Glutamatergic neuron (in vitro differentiated cells): ENCODE results near the gene RASA3. TPM values are rescaled to one million over a fixed set of nuclear protein-coding genes. Genes with fewer than 3 reads are reported as not detected.

Experiments used
- DNase-seq: peaks from one replicate; pipeline ENCODE4 v3.0.0; 2022
- H3K27ac Mint-ChIP-seq: one replicate; pipeline ENCODE4 v1.8.0; 2020; ENCODE audit warnings: mild to moderate bottlenecking, mixed read lengths, inconsistent platforms; ENCODE audit not compliant: unreplicated experiment
- H3K27me3 Mint-ChIP-seq: one replicate; pipeline ENCODE4 v1.8.0; 2020; ENCODE audit warnings: mild to moderate bottlenecking, moderate library complexity, mixed read lengths, inconsistent platforms; ENCODE audit not compliant: unreplicated experiment
- H3K36me3 Mint-ChIP-seq: one replicate; pipeline ENCODE4 v1.8.0; 2020; ENCODE audit warnings: mild to moderate bottlenecking, mixed read lengths, inconsistent platforms; ENCODE audit not compliant: unreplicated experiment
- H3K4me1 Mint-ChIP-seq: one replicate; pipeline ENCODE4 v1.8.0; 2020; ENCODE audit warnings: mild to moderate bottlenecking, low read depth, mixed read lengths, inconsistent platforms; ENCODE audit not compliant: unreplicated experiment
- H3K4me3 Mint-ChIP-seq: one replicate; pipeline ENCODE4 v1.8.0; 2020; ENCODE audit warnings: mild to moderate bottlenecking, mixed read lengths, inconsistent platforms; ENCODE audit not compliant: unreplicated experiment
- H3K9me3 Mint-ChIP-seq: one replicate; pipeline ENCODE4 v1.8.0; 2020; ENCODE audit warnings: mild to moderate bottlenecking, moderate library complexity, mixed read lengths, inconsistent platforms; ENCODE audit not compliant: unreplicated experiment
- total RNA-seq: library from RNA; stranded (reverse); fragmentation: NEBNext Ultra II Directional; extraction: Animal tissue kit (Norgen Biotek cat#: 25700); gene quantifications from one replicate; pipeline ENCODE4 v1.2.1, GENCODE V29; 2021; ENCODE audit not compliant: unreplicated experiment
- TF ChIP-seq, protein P1 (sequence below): fragments of 200-600 bp; sonication (generic); IDR thresholded peaks from one replicate; pipeline ENCODE4 v1.5.0; 2021; ENCODE audit not compliant: partially characterized antibody, unreplicated experiment

Gene RASA3
- total RNA-seq, 1 donor from 2014 or later: 15.2 TPM

DNA sequence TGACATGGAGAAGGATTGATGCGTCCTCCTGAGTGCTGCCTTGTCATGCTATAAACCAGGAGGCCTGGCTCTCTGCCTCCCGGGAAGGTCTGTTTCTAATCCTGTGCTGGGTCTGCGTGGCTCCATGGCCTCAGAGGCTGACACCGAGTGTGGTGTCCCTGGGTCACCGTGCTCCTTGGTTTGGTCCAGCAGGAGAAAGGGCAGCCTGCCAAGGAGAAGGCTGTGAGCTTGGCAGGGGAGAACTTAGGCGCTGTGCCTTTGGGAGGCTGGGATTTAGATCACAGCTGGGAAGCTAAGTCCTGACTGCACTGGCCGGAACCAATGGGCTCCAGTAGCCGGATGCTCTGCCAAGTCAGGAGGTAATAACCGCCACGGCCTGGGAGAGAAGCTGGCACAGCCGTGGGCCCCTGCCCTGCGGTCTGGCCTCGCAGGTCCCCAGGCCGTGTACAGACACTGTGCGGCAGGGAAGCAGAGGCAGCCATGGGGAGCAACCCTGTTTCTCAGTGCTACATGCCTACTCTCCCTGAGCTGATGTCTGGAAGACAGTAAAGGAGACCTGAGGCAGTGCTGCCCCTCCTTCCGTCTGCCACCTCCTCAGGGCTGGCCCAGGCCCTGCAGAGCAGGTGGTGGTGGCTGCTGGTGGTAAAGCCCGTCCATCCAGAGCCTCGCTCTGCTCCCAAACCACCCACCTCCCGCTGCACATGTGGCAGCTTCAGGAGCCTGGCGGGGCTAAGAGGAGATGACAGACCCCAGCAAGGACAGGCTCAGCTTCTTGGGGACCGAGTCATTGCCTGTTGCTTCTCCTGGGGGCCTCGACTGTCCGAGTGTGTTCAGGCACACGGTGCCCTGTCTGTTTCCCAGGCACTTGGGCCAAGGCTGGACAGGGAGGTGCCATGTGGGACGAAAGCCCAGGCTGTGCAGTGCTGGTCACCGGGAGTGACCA lies 203.5 kb downstream of the RASA3 start:
- Mint-ChIP-seq H3K4me3 (no peak overlapping the region), H3K27ac (no peak overlapping the region), H3K9me3 (peaks cover 14% of the 10 kb centered on the region), H3K36me3 (peaks cover 15% of the 10 kb centered on the region), H3K4me1 (no peaks in the 10 kb centered on the region), H3K27me3 (peaks cover 1% of the 10 kb centered on the region)
- TF ChIP-seq, protein P1, sequence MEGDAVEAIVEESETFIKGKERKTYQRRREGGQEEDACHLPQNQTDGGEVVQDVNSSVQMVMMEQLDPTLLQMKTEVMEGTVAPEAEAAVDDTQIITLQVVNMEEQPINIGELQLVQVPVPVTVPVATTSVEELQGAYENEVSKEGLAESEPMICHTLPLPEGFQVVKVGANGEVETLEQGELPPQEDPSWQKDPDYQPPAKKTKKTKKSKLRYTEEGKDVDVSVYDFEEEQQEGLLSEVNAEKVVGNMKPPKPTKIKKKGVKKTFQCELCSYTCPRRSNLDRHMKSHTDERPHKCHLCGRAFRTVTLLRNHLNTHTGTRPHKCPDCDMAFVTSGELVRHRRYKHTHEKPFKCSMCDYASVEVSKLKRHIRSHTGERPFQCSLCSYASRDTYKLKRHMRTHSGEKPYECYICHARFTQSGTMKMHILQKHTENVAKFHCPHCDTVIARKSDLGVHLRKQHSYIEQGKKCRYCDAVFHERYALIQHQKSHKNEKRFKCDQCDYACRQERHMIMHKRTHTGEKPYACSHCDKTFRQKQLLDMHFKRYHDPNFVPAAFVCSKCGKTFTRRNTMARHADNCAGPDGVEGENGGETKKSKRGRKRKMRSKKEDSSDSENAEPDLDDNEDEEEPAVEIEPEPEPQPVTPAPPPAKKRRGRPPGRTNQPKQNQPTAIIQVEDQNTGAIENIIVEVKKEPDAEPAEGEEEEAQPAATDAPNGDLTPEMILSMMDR: no peak
- no peak for DNase-seq

Other genes starting within 250 kb of the RASA3 start
- 0.71 TPM for gene C13orf46, start 158.5 kb downstream of the RASA3 start, total RNA-seq
- gene CFAP97D2, start 46.6 kb upstream of the RASA3 start, total RNA-seq: not detected
- gene CDC16, start 102.3 kb upstream of the RASA3 start, total RNA-seq: 85.1 TPM
- gene UPF3A, start 149.0 kb upstream of the RASA3 start, total RNA-seq: 108 TPM
- 29.5 TPM for gene CHAMP1, start 181.9 kb upstream of the RASA3 start, total RNA-seq